Fibroblast of lung (primary cell): ENCODE results near the gene MYOZ2. TPM values are rescaled to one million over a fixed set of nuclear protein-coding genes. Genes with fewer than 3 reads are reported as not detected.

ENCODE experiments used
- DNase-seq, 2 donors: peaks; one replicate each; pipeline versions ENCODE4 v3.0.0 to v3.0.0-alpha.2; 2010; ENCODE audit warnings: low read depth in 2 of 2
- H2AFZ ChIP-seq: 2 replicates; pipeline ENCODE4 v1.5.1; 2012; ENCODE audit warnings: low read length, control low read depth, inconsistent platforms
- H3K27ac ChIP-seq: 2 replicates; pipeline ENCODE4 v1.5.1; 2011; ENCODE audit warnings: low read length, control low read depth; ENCODE audit not compliant: insufficient read depth
- H3K27me3 ChIP-seq: 2 replicates; pipeline ENCODE4 v1.5.1; 2011; ENCODE audit warnings: mild to moderate bottlenecking, low read length; ENCODE audit not compliant: control insufficient read depth, insufficient read depth
- H3K36me3 ChIP-seq: 2 replicates; pipeline ENCODE4 v1.5.1; 2011; ENCODE audit warnings: low read length; ENCODE audit not compliant: control insufficient read depth, insufficient read depth
- H3K4me1 ChIP-seq: 2 replicates; pipeline ENCODE4 v1.5.1; 2011; ENCODE audit warnings: low read length; ENCODE audit not compliant: control insufficient read depth, insufficient read depth; ENCODE audit errors: extremely low read depth
- H3K4me2 ChIP-seq: 2 replicates; pipeline ENCODE4 v1.5.1; 2011; ENCODE audit warnings: low read length, control low read depth; ENCODE audit not compliant: insufficient read depth; ENCODE audit errors: extremely low read depth
- H3K4me3 ChIP-seq, 4 experiments: fragments of 200-600 bp in 1 of 4; sonication (generic) in 1 of 4; replicated peaks in 1 of 4; 2 replicates each; pipeline ENCODE4 v1.5.1; 2011 to 2016; ENCODE audit warnings: low read length in 4 of 4, low read depth in 3 of 4, mild to moderate bottlenecking in 3 of 4, control low read depth in 2 of 4, inconsistent platforms in 1 of 4, mixed read lengths in 1 of 4; ENCODE audit not compliant: insufficient read depth in 1 of 4; ENCODE audit errors: control extremely low read depth in 1 of 4
- H3K79me2 ChIP-seq: 2 replicates; pipeline ENCODE4 v1.5.1; 2012; ENCODE audit warnings: mild to moderate bottlenecking, low read length, inconsistent platforms; ENCODE audit not compliant: control insufficient read depth, insufficient read depth
- H3K9ac ChIP-seq: 2 replicates; pipeline ENCODE4 v1.5.1; 2011; ENCODE audit warnings: mild to moderate bottlenecking, low read length, control low read depth; ENCODE audit not compliant: insufficient read depth
- H3K9me3 ChIP-seq: 2 replicates; pipeline ENCODE4 v1.5.1; 2012; ENCODE audit warnings: low read depth, low read length; ENCODE audit not compliant: control insufficient read depth, insufficient read depth
- H4K20me1 ChIP-seq: 2 replicates; pipeline ENCODE4 v1.5.1; 2011; ENCODE audit warnings: low read length; ENCODE audit not compliant: control insufficient read depth, insufficient read depth; ENCODE audit errors: extremely low read depth
- CTCF ChIP-seq, 2 donors: IDR thresholded peaks in 1 of 2; conservative IDR thresholded peaks in 1 of 2; 1 replicate in 1 of 2; 2 replicates in 1 of 2; pipeline ENCODE4 v1.5.1; 2011 to 2012; ENCODE audit warnings: low read length in 2 of 2, control low read depth in 1 of 2, inconsistent platforms in 1 of 2, low read depth in 1 of 2, mild to moderate bottlenecking in 1 of 2
- EZH2 ChIP-seq: IDR thresholded peaks from 2 replicates; pipeline ENCODE4 v1.5.1; 2012; ENCODE audit warnings: low read length, control low read depth, mild to moderate bottlenecking; ENCODE audit errors: missing control alignments
- polyA plus RNA-seq, 2 donors: library from polyadenylated mRNA; depleted of rRNA in 1 of 2; stranded (reverse) in 1 of 2; unstranded in 1 of 2; fragments of >200 nt; gene quantifications; 2 replicates each; pipeline ENCODE4 v1.2.1, GENCODE V29; 2011 to 2012; ENCODE audit warnings: missing spikeins in 1 of 2
- total RNA-seq: library from RNA; depleted of rRNA; stranded (reverse); fragments of >200 nt; gene quantifications from 2 replicates; pipeline ENCODE4 v1.2.1, GENCODE V29; 2014

MYOZ2 gene
- total and polyA plus RNA-seq, 2 donors (not counting 1 experiment from before 2014, with no cell fraction given): 0.17 to 0.59 TPM

GRCh38 chr4:119110121-119110520, 25.5 kb upstream of the MYOZ2 start:
- H3K4me1 ChIP-seq: peaks cover 12% of the 10 kb centered on the region
- H3K36me3 ChIP-seq: no peaks in the 10 kb centered on the region
- H3K4me2 ChIP-seq: no peak overlapping the region
- H4K20me1 ChIP-seq: no peaks in the 10 kb centered on the region
- no peak overlapping the region for H3K9ac ChIP-seq
- H2AFZ ChIP-seq: no peak overlapping the region
- no peak overlapping the region for H3K4me3 ChIP-seq
- TF ChIP-seq CTCF (conservative IDR thresholded peaks at IDR 0.05 in 1 of 2, IDR thresholded peaks at IDR 0.05 in 1 of 2; ENCODE audit: low read depth in 1 of 2, low read length in 2 of 2) (no peak), EZH2 (no peak)
- no peaks in the 10 kb centered on the region for H3K9me3 ChIP-seq
- no peaks in the 10 kb centered on the region for H3K27me3 ChIP-seq
- no peak for DNase-seq
- H3K79me2 ChIP-seq: no peaks in the 10 kb centered on the region
- no peak overlapping the region for H3K27ac ChIP-seq

GRCh38 chr4:119111296-119111695, 24.3 kb upstream of the MYOZ2 start:
- Histone ChIP-seq H3K4me1 (peaks cover 7% of the 10 kb centered on the region), H3K36me3 (no peaks in the 10 kb centered on the region), H3K4me3 (no peak overlapping the region), H4K20me1 (no peaks in the 10 kb centered on the region), H2AFZ (no peak overlapping the region), H3K9ac (no peak overlapping the region), H3K27ac (no peak overlapping the region), H3K27me3 (no peaks in the 10 kb centered on the region), H3K79me2 (no peaks in the 10 kb centered on the region), H3K9me3 (no peaks in the 10 kb centered on the region), H3K4me2 (no peak overlapping the region)
- TF ChIP-seq CTCF (conservative IDR thresholded peaks at IDR 0.05 in 1 of 2, IDR thresholded peaks at IDR 0.05 in 1 of 2; ENCODE audit: low read depth in 1 of 2, low read length in 2 of 2): no peak
- TF ChIP-seq EZH2: no peak
- DNase-seq: no peak

GRCh38 chr4:119113033-119113655, 22.5 kb upstream of the MYOZ2 start:
- Histone ChIP-seq H3K36me3 (no peaks in the 10 kb centered on the region), H3K27ac (peak overlapping the region; percentile 60), H3K4me1 (peaks cover 2% of the 10 kb centered on the region), H3K4me3 (no peak overlapping the region), H2AFZ (peak overlapping the region; percentile 56), H4K20me1 (no peaks in the 10 kb centered on the region), H3K9me3 (no peaks in the 10 kb centered on the region), H3K79me2 (no peaks in the 10 kb centered on the region), H3K4me2 (peak overlapping the region; percentile 13), H3K9ac (no peak overlapping the region), H3K27me3 (no peaks in the 10 kb centered on the region)
- DNase-seq: peak; percentile 94 to 95
- TF ChIP-seq CTCF (conservative IDR thresholded peaks at IDR 0.05 in 1 of 2, IDR thresholded peaks at IDR 0.05 in 1 of 2; ENCODE audit: low read depth in 1 of 2, low read length in 2 of 2) (no peak), EZH2 (no peak)
